ENCODE data around the gene FNIP1.

The FNIP1 gene

GRCh38 chr5:131659290-131659689 is 137.5 kb downstream of the FNIP1 start:
- DNase-seq (ENCODE audit: low read depth) = no peak
- TF ChIP-seq, protein P1, sequence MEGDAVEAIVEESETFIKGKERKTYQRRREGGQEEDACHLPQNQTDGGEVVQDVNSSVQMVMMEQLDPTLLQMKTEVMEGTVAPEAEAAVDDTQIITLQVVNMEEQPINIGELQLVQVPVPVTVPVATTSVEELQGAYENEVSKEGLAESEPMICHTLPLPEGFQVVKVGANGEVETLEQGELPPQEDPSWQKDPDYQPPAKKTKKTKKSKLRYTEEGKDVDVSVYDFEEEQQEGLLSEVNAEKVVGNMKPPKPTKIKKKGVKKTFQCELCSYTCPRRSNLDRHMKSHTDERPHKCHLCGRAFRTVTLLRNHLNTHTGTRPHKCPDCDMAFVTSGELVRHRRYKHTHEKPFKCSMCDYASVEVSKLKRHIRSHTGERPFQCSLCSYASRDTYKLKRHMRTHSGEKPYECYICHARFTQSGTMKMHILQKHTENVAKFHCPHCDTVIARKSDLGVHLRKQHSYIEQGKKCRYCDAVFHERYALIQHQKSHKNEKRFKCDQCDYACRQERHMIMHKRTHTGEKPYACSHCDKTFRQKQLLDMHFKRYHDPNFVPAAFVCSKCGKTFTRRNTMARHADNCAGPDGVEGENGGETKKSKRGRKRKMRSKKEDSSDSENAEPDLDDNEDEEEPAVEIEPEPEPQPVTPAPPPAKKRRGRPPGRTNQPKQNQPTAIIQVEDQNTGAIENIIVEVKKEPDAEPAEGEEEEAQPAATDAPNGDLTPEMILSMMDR (IDR thresholded peaks at IDR 0.05; ENCODE audit: low read depth, low read length, missing control alignments) = no peak
- in situ Hi-C loops (cut with HindIII; ENCODE audit: low sequenced_read_pairs) = no loop called here
- H3K4me3 ChIP-seq (ENCODE audit: low read depth, low read length) = no peak overlapping the region

DNA sequence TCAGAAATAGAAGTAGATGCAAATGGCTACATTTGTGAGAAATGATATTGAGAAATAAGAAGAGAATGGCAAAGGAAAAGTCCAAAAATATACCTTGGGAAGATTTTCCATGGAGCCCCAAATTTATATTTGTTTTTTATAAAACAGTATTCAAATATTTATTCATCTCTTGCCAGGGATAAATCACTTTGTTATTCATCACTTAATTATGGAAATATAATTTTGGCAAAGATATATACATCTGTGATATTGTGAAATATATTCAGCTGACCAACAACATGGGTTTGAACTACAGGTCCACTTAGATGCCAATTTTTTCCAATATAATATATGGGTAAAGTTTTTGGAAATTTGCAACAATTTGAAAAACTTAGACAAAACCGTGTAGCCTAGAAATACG is 142.0 kb downstream of the FNIP1 start:
- TF ChIP-seq, protein P1 (IDR thresholded peaks at IDR 0.05; ENCODE audit: low read depth, low read length, missing control alignments) = no peak
- H3K4me3 ChIP-seq (ENCODE audit: low read depth, low read length) = no peak overlapping the region
- in situ Hi-C loops (cut with HindIII; ENCODE audit: low sequenced_read_pairs) = no loop called here
- DNase-seq (ENCODE audit: low read depth) = no peak

DNA sequence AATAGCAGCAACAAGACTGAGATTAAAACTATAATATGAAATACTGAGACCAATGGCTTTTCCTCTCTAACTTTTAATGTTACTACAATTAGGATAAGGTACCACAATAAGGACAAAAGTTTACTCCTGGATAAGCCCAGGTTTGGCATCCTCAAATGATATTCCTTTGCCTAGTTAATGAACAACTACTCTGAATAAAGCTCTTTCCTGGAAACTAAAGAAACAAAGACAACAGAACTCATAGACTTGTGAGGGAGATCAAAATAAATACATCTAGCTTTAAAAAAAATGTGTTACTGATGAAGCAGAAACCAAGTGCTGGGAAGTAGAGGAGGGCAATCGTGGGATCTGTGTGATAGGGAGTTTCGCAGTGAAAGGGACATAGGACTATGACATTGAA is 142.5 kb downstream of the FNIP1 start:
- in situ Hi-C loops (cut with HindIII; ENCODE audit: low sequenced_read_pairs) = no loop called here
- no peak overlapping the region for H3K4me3 ChIP-seq (ENCODE audit: low read depth, low read length)
- TF ChIP-seq, protein P1 (IDR thresholded peaks at IDR 0.05; ENCODE audit: low read depth, low read length, missing control alignments) = no peak
- DNase-seq (ENCODE audit: low read depth) = no peak

DNA sequence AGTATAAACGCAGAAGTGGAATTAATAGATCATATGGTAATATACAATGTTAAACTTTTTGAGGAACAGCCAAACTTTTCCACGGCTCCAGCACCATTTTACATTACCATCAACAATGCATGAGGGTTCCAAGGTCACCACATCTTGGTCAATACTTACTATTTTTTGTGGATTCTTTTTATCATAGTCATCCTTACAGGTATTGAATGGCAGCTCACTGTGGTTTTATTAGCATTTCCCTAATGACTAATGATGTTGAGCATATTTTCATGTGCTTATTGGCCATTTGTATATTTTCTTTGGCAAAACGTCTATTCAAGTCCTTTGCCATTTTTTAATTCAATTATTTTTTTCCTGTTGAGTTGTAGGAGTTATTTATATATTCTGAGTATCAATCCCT is 147.7 kb downstream of the FNIP1 start:
- H3K4me3 ChIP-seq (ENCODE audit: low read depth, low read length) = no peak overlapping the region
- in situ Hi-C loops (cut with HindIII; ENCODE audit: low sequenced_read_pairs) = no loop called here
- TF ChIP-seq, protein P1 (IDR thresholded peaks at IDR 0.05; ENCODE audit: low read depth, low read length, missing control alignments) = no peak
- no peak for DNase-seq (ENCODE audit: low read depth)

- in situ Hi-C loops (cut with HindIII; ENCODE audit: low sequenced_read_pairs) = no loop called here
- TF ChIP-seq, protein P1 (IDR thresholded peaks at IDR 0.05; ENCODE audit: low read depth, low read length, missing control alignments) = no peak
- H3K4me3 ChIP-seq (ENCODE audit: low read depth, low read length) = no peak overlapping the region
- no peak for DNase-seq (ENCODE audit: low read depth)
These were observed 149.6 kb downstream of the FNIP1 start for GRCh38 chr5:131647048-131647769.

DNA sequence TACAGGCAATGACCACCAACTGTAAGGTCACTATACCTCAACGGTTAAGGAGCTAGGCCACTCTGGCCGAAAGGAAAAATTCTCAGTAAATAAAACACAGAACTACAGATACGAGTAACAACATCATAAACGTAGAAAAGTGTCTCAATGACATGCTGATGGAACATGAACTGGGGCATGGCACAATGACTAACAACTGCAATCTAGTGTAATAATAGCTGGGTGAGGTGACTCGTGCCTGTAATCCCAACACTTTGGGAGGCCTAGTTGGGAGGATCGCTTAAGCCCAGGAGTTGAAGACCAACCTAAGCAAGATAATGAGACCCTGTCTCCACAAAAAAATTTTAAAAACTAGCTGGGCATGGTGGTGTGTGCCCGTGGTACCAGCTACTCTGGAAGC is 152.0 kb downstream of the FNIP1 start:
- TF ChIP-seq, protein P1 (IDR thresholded peaks at IDR 0.05; ENCODE audit: low read depth, low read length, missing control alignments) = no peak
- DNase-seq (ENCODE audit: low read depth) = no peak
- in situ Hi-C loops (cut with HindIII; ENCODE audit: low sequenced_read_pairs) = no loop called here
- no peak overlapping the region for H3K4me3 ChIP-seq (ENCODE audit: low read depth, low read length)
